Lower lobe of right lung (tissue), 2 donors: ENCODE data around the gene ALKBH1. TPM values are rescaled to one million over a fixed set of nuclear protein-coding genes. Genes with fewer than 3 reads are reported as not detected.

Experiments
- ATAC-seq, 2 donors: fragments of 200-7000 bp; cut with Tn5 transposase; one replicate each; pipeline ENCODE4 v1.9.1; 2020 to 2022; ENCODE audit warnings: mild to moderate bottlenecking in 2 of 2, moderate library complexity in 2 of 2
- DNase-seq: peaks from one replicate; pipeline ENCODE4 v3.0.0-alpha.2; 2020
- H3K27ac ChIP-seq: fragments of 200-600 bp; one replicate; pipeline ENCODE4 v1.8.0; 2022
- H3K27me3 ChIP-seq: fragments of 200-600 bp; one replicate; pipeline ENCODE4 v1.8.0; 2022; ENCODE audit warnings: low read depth
- H3K36me3 ChIP-seq: fragments of 200-600 bp; one replicate; pipeline ENCODE4 v1.8.0; 2022; ENCODE audit warnings: mild to moderate bottlenecking
- H3K4me1 ChIP-seq: fragments of 200-600 bp; one replicate; pipeline ENCODE4 v1.8.0; 2022
- H3K4me3 ChIP-seq: fragments of 200-600 bp; one replicate; pipeline ENCODE4 v1.8.0; 2022; ENCODE audit warnings: mild to moderate bottlenecking
- H3K9me3 ChIP-seq: fragments of 200-600 bp; one replicate; pipeline ENCODE4 v1.8.0; 2022
- CTCF ChIP-seq: fragments of 200-600 bp; IDR thresholded peaks from one replicate; pipeline ENCODE4 v1.8.0; 2022; ENCODE audit warnings: antibody characterized with exemption, mild to moderate bottlenecking
- intact Hi-C: fragments of 100-400 bp; cut with DNase I; formaldehyde crosslinking; loops from one replicate; pipeline ENCODE4 v1.11.0; 2022
- total RNA-seq: library from RNA; stranded (reverse); fragmentation: NEBNext Ultra II Directional; extraction: Animal tissue kit (Norgen Biotek cat#: 25700); gene quantifications from one replicate; pipeline ENCODE4 v1.2.1, GENCODE V29; 2021
- donor health status: DM: no; HTN: yes; CAD: no; lungs with severe emphysema.

The ALKBH1 gene
- total RNA-seq, 1 donor from 2014 or later: 12.5 TPM

DNA sequence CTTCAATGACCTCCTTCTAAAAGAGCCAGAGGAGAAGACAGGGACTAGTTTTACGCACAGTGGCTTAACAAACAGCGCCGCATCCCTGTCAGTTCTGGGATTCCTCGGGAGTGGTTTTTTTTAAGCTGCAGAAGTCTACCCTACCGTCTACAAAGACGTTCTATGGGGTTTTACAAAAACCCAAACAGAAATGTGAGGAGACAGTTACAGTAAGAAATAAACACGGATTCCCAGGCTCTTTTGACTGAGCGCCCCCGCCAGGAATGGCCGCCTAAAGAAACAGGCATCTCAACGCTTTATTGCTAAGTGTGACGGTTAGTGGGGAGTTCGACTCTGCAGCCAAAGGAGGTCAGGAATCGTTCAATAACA lies 484 bp downstream of the ALKBH1 start:
- Histone ChIP-seq H3K36me3 (peaks cover 52% of the 10 kb centered on the region), H3K27ac (peak overlapping the region; percentile 78), H3K9me3 (no peaks in the 10 kb centered on the region), H3K4me3 (peak overlapping the region; percentile 96), H3K4me1 (peaks cover 31% of the 10 kb centered on the region), H3K27me3 (no peaks in the 10 kb centered on the region)
- peak; percentile 41 to 54 for ATAC-seq
- DNase-seq: no peak
- peak; percentile 20 for TF ChIP-seq CTCF
- intact Hi-C loops: no loop called here

- intact Hi-C loops: no loop called here
- Histone ChIP-seq H3K36me3 (peaks cover 82% of the 10 kb centered on the region), H3K4me1 (no peaks in the 10 kb centered on the region), H3K4me3 (no peak overlapping the region), H3K27me3 (no peaks in the 10 kb centered on the region), H3K27ac (no peak overlapping the region), H3K9me3 (no peaks in the 10 kb centered on the region)
- DNase-seq: no peak
- ATAC-seq: no peak
- no peak for TF ChIP-seq CTCF
Observed at GRCh38 chr14:77691259-77691658, 16.6 kb downstream of the ALKBH1 start.

DNA sequence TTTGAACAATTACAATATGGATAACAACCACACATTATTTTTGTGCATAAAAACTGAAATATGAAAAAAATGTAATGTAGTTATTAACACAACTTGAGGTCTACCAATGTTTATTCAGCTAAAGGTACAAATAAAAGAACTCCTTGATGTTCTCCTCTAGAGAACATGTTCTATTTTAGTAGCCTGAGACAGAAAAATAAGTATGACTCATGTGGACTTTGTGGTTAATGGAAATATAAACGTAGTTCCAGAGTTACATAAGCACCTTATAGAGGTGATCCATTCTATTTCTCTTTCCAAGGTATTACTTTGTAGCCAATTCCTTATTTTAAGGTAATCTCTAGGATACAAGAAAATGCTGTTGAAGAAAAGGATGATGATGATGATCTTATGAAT lies 25.7 kb downstream of the ALKBH1 start:
- H3K27ac ChIP-seq: no peak overlapping the region
- no peak for DNase-seq
- TF ChIP-seq CTCF: no peak
- no peak overlapping the region for H3K4me3 ChIP-seq
- H3K36me3 ChIP-seq: peaks cover 54% of the 10 kb centered on the region
- ATAC-seq: peak in 1 of 2 donors; percentile 86
- intact Hi-C loops: no loop called here
- no peaks in the 10 kb centered on the region for H3K27me3 ChIP-seq
- H3K9me3 ChIP-seq: no peaks in the 10 kb centered on the region
- H3K4me1 ChIP-seq: peaks cover 7% of the 10 kb centered on the region

DNA sequence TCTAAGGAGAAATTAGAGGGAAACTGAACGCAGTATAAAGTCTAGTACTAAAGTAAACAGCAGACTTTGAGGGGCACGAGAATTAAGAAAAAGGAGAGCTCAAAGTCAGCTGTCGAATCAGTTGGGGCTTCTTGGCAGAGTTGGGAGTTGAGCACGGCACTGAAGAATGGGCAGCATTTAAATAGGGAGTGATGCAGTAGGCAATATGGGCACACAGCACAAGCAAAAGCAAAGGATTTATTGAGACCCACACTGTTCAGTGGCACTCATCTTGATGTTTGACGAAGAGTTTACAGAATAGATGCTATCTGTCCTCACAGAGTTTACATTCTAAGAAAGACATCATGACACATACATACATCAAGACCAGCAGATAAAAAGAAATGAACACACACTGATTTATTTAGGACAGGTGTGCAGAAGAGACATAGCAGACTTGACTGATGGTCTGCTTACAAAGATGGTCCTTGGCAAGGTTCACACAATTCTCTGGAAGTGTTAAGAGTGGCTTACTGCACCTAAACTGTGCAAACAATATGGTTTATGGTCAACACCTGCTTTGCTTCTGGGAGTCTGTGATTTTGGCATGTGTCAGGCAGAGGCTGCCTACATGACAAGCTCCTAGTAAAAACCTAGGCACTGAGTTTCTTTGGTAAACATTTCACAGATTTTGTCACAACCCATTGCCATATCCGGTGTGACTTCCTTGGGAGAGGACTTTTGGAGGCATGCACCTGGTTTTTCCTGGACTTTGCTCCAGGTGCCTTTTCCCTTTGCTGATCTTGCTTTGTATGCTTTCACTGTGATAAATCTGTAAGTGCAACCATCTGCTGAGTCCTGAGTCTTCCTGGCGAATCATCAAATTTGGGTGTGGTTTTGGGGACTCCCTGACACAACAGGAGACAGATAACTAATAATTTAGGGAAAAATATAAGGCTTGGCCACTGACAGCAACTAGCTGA lies 26.3 kb downstream of the ALKBH1 start:
- DNase-seq: no peak
- H3K36me3 ChIP-seq: peaks cover 56% of the 10 kb centered on the region
- intact Hi-C loops: no loop called here

GRCh38 chr14:77674931-77675330 lies 32.9 kb downstream of the ALKBH1 start:
- no peaks in the 10 kb centered on the region for H3K4me1 ChIP-seq
- H3K9me3 ChIP-seq: no peaks in the 10 kb centered on the region
- ATAC-seq (no peak), DNase-seq (no peak)
- no peak overlapping the region for H3K27ac ChIP-seq
- intact Hi-C loops: no loop called here
- no peak overlapping the region for H3K4me3 ChIP-seq
- peaks cover 79% of the 10 kb centered on the region for H3K36me3 ChIP-seq
- no peak for TF ChIP-seq CTCF
- no peaks in the 10 kb centered on the region for H3K27me3 ChIP-seq

More for the DNA sequence above, 26.3 kb downstream of the ALKBH1 start:
- Histone ChIP-seq H3K9me3 (no peaks in the 10 kb centered on the region), H3K27me3 (no peaks in the 10 kb centered on the region), H3K4me1 (peaks cover 7% of the 10 kb centered on the region), H3K27ac (no peak overlapping the region), H3K4me3 (no peak overlapping the region)
- no peak for TF ChIP-seq CTCF
- ATAC-seq: peak; percentile 17 to 58
